Activated T-cell treated with anti-CD3 and anti-CD28 coated beads, Interleukin-2, amount 50 U/mL, for 72 hours (primary cell): ENCODE measurements around the gene HRK. TPM values are rescaled to one million over a fixed set of nuclear protein-coding genes. Genes with fewer than 3 reads are reported as not detected.

Experiments
- ATAC-seq, 2 donors: fragments of 150-1000 bp; cut with Tn5 transposase; replicated peaks in 1 of 2; 2 replicates each; pipeline ENCODE4 v1.10.0; 2021; ENCODE audit warnings: moderate library complexity in 2 of 2, mild to moderate bottlenecking in 1 of 2
- DNase-seq, 2 donors: peaks; one replicate each; pipeline ENCODE4 v3.0.0; 2021 to 2022; ENCODE audit warnings: mixed read lengths in 1 of 2
- H3K27ac Mint-ChIP-seq: one replicate; pipeline ENCODE4 v1.8.0; 2022; ENCODE audit warnings: mild to moderate bottlenecking, moderate library complexity, mixed read lengths
- H3K27me3 Mint-ChIP-seq: one replicate; pipeline ENCODE4 v1.8.0; 2022; ENCODE audit warnings: low read depth, mixed read lengths
- H3K36me3 Mint-ChIP-seq, 2 donors: one replicate each; pipeline ENCODE4 v1.8.0; 2022; ENCODE audit warnings: mixed read lengths in 2 of 2, mild to moderate bottlenecking in 1 of 2; ENCODE audit not compliant: insufficient read depth in 2 of 2
- H3K4me1 Mint-ChIP-seq: one replicate; pipeline ENCODE4 v1.8.0; 2022; ENCODE audit warnings: low read depth, mixed read lengths
- H3K4me3 Mint-ChIP-seq, 2 donors: one replicate each; pipeline ENCODE4 v1.8.0; 2022; ENCODE audit warnings: mild to moderate bottlenecking in 2 of 2, mixed read lengths in 2 of 2, moderate library complexity in 2 of 2
- H3K9me3 Mint-ChIP-seq, 2 donors: one replicate each; pipeline ENCODE4 v1.8.0; 2022; ENCODE audit warnings: mixed read lengths in 2 of 2
- total RNA-seq, 2 donors: library from RNA; stranded (reverse); gene quantifications; one replicate each; pipeline ENCODE4 v1.2.3, GENCODE V29; 2022

HRK gene
- total RNA-seq, 2 donors from 2014 or later, result 0.12 TPM; not detected in 1

DNA sequence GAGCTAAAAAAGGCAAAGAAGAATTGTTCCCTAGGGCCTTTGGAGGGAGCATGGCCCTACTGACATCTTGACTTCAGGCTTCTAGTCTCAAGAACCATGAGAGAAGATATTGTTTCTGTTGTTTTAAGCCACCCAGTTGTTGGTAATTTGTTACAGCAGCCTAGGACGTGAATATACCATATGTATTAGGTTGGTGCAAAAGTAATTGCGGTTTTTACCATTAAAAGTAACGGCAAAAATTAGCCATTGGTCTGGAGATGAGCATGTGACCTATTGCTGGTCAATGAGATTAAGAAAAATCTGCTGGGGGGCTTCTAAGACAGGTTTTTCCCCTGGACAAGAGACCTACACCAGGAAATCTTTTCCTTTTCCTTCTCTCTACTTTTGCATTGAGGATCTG lies 9.8 kb upstream of the HRK start:
- Mint-ChIP-seq H3K27ac (no peak overlapping the region), H3K27me3 (peaks cover 27% of the 10 kb centered on the region), H3K4me3 (no peak overlapping the region), H3K4me1 (peaks cover 3% of the 10 kb centered on the region), H3K36me3 (no peaks in the 10 kb centered on the region), H3K9me3 (peaks cover 0 to 2% of the 10 kb centered on the region in 2 donors)
- no peak for ATAC-seq
- DNase-seq, result no peak

DNA sequence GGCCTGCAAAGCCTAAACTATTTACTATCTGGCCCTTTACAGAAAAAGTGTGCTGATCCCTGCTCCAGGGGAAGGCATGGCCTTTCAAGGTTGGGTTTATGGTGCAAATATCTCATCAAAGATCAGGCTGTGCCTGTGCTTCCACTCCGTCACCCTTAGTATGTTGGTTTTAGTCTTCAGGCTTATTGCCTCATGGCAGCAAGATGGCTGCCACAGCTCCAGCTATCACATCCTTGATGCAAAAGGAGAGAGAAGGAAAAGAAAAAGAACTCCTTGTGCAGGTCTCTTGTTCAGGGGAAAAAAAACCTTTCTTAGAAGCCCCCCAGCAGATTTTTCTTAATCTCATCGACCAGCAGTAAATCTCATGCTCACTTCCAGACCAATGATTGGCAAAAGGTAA lies 9.1 kb upstream of the HRK start:
- H3K4me1 Mint-ChIP-seq, result peaks cover 3% of the 10 kb centered on the region
- H3K9me3 Mint-ChIP-seq, result peaks cover 0 to 2% of the 10 kb centered on the region in 2 donors
- DNase-seq (no peak), ATAC-seq (no peak)
- H3K36me3 Mint-ChIP-seq, result no peaks in the 10 kb centered on the region
- no peak overlapping the region for H3K4me3 Mint-ChIP-seq
- H3K27ac Mint-ChIP-seq, result no peak overlapping the region
- H3K27me3 Mint-ChIP-seq, result peaks cover 25% of the 10 kb centered on the region

DNA sequence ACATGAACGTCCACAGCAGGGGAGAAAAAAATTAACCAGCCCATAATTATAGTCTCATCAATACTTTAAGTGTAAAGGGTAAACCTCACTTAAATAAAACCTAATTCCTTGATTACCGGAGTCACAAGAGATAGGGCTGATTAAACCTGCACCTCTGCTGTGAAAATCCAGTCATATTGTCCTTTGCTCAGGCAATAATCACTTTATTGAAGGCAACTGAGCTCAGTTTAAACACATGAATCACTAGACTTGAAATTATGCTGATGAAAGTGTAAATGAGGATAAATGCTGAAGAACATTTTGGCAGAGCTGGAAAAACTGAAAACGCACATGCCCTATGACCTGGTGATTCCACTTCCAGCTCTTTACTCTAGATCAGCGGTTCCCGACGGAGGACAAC lies 6.7 kb upstream of the HRK start:
- no peak for ATAC-seq
- Mint-ChIP-seq H3K36me3 (no peaks in the 10 kb centered on the region), H3K27me3 (peaks cover 39% of the 10 kb centered on the region), H3K4me3 (no peak overlapping the region), H3K4me1 (peaks cover 1% of the 10 kb centered on the region), H3K27ac (no peak overlapping the region), H3K9me3 (peaks cover 0 to 2% of the 10 kb centered on the region in 2 donors)
- no peak for DNase-seq

DNA sequence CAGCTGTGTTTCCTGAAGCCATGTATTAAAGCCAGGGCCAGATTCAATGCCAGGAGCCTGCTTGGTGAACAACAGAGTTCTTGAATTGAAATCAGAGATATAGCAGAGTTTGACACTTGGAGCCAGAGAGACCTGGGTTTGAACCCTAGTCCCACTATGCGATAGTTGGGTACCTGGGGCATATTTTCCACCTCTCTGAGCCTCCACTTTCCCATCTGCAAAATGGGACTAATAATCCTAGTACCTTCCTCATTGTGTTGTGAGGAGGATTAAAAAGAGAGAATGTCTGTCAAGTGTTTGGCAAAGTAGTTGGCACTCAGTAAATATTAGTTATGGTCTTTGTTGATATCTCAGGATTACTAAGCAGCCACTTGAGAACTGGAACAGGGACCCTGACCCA lies 6.0 kb upstream of the HRK start:
- H3K27me3 Mint-ChIP-seq, result peaks cover 45% of the 10 kb centered on the region
- no peaks in the 10 kb centered on the region for H3K36me3 Mint-ChIP-seq
- peaks cover 0 to 2% of the 10 kb centered on the region in 2 donors for H3K9me3 Mint-ChIP-seq
- DNase-seq (no peak), ATAC-seq (no peak)
- H3K4me1 Mint-ChIP-seq, result peaks cover 6% of the 10 kb centered on the region
- no peak overlapping the region for H3K27ac Mint-ChIP-seq
- no peak overlapping the region for H3K4me3 Mint-ChIP-seq

DNA sequence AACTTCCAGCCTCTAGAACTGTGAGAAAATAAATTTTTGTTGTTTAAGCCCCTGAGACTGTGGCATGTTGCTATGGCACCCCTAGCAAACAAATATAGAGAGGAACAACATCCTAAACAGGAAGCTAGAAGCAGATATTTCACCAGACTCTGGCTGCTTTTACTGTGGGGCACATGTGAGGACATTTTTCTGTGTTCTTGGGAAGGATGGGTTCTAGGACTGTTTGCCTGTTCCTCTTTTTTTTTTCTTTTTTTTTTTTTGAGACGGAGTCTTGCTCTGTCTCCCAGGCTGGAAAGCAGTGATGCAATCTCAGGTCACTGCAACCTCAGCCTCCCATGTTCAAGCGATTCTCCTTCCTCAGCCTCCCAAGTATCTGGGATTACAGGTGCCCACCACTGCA lies 4.2 kb upstream of the HRK start:
- Mint-ChIP-seq H3K27ac (no peak overlapping the region), H3K36me3 (no peaks in the 10 kb centered on the region), H3K9me3 (no peaks in the 10 kb centered on the region), H3K4me1 (peaks cover 16% of the 10 kb centered on the region), H3K4me3 (no peak overlapping the region), H3K27me3 (peaks cover 58% of the 10 kb centered on the region)
- DNase-seq, result no peak
- ATAC-seq, result no peak

DNA sequence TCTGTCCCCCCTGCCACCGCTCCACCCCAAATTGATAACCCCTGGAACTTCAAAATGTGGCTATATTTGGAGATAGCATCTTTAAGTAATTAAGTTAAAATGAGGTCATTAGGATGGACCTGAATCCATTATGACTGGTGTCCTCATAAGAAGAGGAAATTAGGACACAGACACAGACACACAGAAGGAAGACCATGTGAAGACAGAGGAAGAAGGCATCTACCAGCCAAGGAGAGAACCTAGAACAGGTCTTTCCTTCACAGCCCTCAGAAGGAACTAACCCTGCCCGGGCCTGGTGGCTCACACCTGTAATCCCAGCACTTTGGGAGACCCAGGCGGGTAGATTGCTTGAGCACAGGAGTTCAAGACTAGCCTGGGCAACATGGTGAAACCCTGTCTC lies 3.6 kb upstream of the HRK start:
- peaks cover 22% of the 10 kb centered on the region for H3K4me1 Mint-ChIP-seq
- H3K36me3 Mint-ChIP-seq, result peaks cover 0 to under 1% of the 10 kb centered on the region in 2 donors
- no peak for ATAC-seq
- H3K4me3 Mint-ChIP-seq, result no peak overlapping the region
- H3K27ac Mint-ChIP-seq, result no peak overlapping the region
- H3K27me3 Mint-ChIP-seq, result peaks cover 64% of the 10 kb centered on the region
- H3K9me3 Mint-ChIP-seq, result no peaks in the 10 kb centered on the region
- no peak for DNase-seq

DNA sequence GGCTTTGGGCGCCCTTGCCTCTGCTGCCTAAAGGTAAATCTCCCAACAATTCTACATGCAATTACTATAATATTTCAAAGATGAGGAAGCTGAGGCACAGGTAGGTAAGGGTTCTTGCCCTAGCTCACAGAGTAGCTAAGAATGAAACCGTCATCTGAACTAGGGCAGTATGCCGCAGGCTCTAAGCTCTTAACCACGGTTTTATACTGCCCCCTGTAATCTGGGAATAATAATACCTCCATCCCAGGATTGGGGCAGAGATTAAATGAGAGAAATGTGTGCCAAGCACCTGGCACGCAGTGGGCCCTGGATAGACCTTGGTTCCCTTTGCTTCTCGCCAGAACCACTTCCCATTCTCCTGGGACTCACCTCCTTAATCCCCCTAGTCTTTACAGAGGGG lies 1.5 kb upstream of the HRK start:
- Mint-ChIP-seq H3K9me3 (no peaks in the 10 kb centered on the region), H3K27ac (no peak overlapping the region), H3K4me1 (peaks cover 39% of the 10 kb centered on the region), H3K4me3 (peak overlapping the region; percentile 78 to 85), H3K27me3 (peaks cover 75% of the 10 kb centered on the region), H3K36me3 (peaks cover 2 to 5% of the 10 kb centered on the region in 2 donors)
- ATAC-seq (no peak), DNase-seq (no peak)

DNA sequence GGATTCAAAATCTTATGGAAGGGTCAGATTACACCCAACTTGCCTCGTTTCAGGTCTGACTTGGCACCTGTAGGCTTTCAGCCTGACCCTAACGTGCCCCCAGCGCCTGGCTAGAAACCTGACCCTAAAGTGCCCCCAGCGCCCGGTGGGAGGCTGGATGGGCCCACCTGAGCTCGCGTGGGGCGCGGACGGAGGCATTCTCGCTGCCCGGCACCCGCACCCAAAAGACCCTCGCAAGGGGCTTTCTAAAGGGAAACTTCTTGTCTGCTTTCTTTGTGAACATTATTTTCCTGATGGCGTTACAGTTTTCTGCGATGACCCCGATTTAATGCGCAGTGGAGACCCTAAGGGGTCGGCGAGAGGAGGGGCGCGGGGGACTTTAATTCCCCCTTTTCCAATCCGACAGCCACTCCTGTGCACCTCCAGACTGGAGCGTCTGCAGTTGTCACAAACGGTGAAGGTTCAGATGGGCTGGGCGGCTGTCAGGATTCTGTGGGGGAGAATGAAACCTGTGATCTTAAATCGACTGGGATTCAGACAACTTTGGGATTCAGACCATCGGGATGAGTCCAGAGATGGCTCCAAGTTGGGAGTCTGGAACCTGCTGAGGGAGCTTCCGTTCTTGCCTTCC lies 751 bp upstream of the HRK start:
- peaks cover 39% of the 10 kb centered on the region for H3K4me1 Mint-ChIP-seq
- H3K27me3 Mint-ChIP-seq, result peaks cover 71% of the 10 kb centered on the region
- H3K27ac Mint-ChIP-seq, result no peak overlapping the region
- DNase-seq (no peak), ATAC-seq (no peak)
- no peaks in the 10 kb centered on the region for H3K9me3 Mint-ChIP-seq
- H3K4me3 Mint-ChIP-seq, result peak overlapping the region; percentile 78 to 85
- peaks cover 2 to 5% of the 10 kb centered on the region in 2 donors for H3K36me3 Mint-ChIP-seq

DNA sequence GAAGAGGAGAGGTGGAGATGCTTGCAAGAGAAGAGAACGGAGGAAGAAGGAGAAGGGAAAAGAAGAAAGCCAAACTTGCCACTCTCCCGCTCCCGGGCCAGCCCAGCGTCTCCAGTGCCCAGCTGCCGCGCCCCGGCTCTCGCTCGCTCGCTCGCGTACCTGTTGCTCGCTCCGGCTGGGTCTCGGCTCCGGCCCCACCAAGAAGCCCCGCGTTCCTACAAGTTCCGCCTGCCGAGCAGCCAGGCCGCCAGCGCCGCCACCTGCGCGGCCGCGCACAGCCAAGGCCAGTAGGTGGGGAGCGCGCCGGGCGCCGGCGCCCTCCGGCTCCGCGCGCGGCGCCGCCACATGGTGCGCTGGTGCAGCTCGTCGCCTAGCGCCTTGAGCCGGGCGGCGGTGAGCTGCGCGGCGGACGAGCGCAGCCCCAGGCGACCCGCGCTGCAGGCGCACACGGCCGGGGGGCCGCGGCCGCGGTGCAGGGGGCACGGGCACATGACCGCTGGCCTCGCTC lies 370 bp downstream of the HRK start:
- peak; percentile 90 to 91 for ATAC-seq
- Mint-ChIP-seq H3K27me3 (peaks cover 79% of the 10 kb centered on the region), H3K36me3 (peaks cover 2 to 5% of the 10 kb centered on the region in 2 donors), H3K4me3 (peak overlapping the region; percentile 82 to 87), H3K9me3 (no peaks in the 10 kb centered on the region), H3K4me1 (peaks cover 39% of the 10 kb centered on the region), H3K27ac (no peak overlapping the region)
- peak; percentile 47 to 63 for DNase-seq

DNA sequence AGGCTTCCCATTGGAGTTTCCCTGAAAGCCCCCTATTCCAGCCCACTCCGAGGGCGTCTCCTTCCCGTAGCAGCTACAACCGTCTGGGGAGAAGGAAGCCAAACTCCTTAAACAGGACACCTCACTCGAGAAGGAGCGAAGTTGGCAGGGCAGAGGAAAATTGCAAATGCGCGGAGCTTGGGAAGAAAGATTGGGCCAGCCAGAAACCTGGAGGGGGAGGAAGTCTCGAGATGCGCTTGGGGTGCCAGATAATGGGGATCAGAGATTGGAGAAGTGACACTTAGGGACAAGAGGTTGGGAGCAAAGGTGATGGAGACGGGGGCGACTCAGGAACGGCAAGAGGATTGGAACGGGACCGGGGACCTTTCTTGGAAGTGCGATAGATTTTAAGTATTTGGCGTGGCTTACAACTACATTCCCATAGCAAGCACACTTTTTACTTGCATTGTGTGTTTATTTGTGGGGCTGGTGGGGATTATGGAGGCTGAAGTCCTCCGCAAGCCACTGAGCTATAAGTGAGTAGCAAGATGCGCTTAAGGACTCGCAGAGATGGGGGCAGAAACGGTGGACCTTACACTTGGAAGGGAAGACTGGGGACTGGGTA lies 926 bp downstream of the HRK start:
- DNase-seq (no peak), ATAC-seq (peak; percentile 10 to 28)
- H3K27ac Mint-ChIP-seq, result no peak overlapping the region
- H3K4me1 Mint-ChIP-seq, result peaks cover 39% of the 10 kb centered on the region
- H3K9me3 Mint-ChIP-seq, result no peaks in the 10 kb centered on the region
- H3K4me3 Mint-ChIP-seq, result peak overlapping the region; percentile 82 to 87
- H3K36me3 Mint-ChIP-seq, result peaks cover 2 to 5% of the 10 kb centered on the region in 2 donors
- H3K27me3 Mint-ChIP-seq, result peaks cover 80% of the 10 kb centered on the region

DNA sequence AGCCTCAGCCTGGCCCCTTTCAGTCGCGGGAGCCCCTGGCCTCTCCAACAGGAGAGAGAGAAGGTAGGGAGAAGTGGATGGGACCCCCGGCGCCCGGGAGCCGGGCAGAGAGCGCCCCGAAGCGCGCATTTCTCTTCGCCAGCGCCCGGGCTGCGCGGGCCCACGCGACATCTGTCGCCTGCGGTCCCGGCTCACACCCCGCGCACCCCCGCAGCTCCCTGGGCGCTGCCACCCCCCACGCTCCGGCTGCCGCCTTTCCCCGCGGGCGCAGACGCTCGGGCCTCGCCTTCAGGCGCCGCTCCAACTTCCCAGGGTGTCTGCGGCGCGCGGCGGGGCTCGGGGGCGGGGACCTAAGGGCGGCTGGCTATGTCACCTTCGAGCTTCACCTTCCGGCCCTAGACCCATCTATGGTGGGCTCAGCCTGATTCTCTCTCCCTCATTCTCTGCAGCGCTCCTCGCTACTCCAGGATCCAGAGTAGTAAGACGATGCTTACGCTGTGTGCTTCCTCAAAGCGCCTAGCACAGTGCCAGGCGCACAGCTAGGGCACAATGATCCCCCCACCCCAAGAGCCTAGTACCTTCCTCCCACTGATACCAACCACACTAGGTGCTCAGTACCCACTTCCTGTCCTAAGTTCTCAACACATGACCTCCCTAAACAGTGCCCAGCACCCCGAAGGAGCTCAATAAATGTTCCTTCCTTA lies 1.6 kb downstream of the HRK start:
- H3K4me1 Mint-ChIP-seq, result peaks cover 39% of the 10 kb centered on the region
- H3K36me3 Mint-ChIP-seq, result peaks cover 2 to 5% of the 10 kb centered on the region in 2 donors
- no peaks in the 10 kb centered on the region for H3K9me3 Mint-ChIP-seq
- peaks cover 76% of the 10 kb centered on the region for H3K27me3 Mint-ChIP-seq
- no peak overlapping the region for H3K27ac Mint-ChIP-seq
- ATAC-seq (peak in 1 of 2 donors; percentile 29), DNase-seq (peak in 1 of 2 donors; percentile 32)
- peak overlapping the region; percentile 82 to 87 for H3K4me3 Mint-ChIP-seq

DNA sequence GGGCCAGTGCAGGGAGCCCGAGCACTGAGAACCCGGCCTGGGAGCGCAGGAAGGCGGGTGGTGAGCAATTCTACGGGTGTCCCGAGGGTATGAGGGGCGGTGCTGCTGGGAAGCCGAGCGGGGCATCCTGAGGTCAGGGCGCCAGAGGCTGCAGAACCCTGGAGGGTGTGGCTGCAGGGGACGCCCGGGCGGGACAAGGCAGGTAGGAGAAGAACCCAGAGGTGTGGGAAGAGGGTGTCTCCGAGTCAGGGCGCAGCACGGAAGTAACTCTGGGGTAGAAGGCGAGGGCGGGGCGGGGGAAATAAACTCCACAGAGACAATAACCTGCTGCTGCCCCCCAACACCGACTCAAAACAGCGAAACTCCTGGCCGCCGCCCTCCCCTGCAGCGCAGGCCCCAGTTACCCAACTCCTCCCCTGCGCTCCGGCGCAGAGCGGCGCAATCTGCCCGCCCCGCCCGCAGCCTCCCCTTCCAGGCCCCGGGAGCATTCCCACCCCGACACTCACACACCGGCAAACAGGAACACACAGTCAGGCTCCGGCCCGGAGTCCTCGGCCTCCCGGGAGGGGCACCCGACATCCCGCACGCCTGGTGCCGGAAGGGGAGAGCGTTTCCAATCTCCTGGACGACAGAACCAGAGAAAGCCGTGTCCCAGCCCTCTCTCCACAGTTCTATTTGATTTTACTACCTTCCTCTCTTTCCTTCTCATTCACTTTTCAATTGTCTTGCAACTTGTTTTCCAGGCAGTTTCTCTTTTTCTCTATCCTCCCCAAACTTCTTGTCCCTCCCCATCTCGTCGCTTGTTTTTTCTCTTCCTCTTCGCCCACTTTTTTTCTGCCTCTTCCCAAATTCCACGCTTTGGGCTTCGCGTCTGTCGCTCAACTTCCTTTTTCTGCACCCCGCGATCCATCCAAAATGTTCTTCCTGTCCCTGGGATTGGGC lies 2.4 kb downstream of the HRK start:
- Mint-ChIP-seq H3K4me1 (peaks cover 40% of the 10 kb centered on the region), H3K27ac (no peak overlapping the region)
- no peak for ATAC-seq

More for the DNA sequence above, 2.4 kb downstream of the HRK start:
- peaks cover 2 to 5% of the 10 kb centered on the region in 2 donors for H3K36me3 Mint-ChIP-seq
- H3K9me3 Mint-ChIP-seq, result no peaks in the 10 kb centered on the region
- no peak for DNase-seq
- H3K27me3 Mint-ChIP-seq, result peaks cover 70% of the 10 kb centered on the region
- H3K4me3 Mint-ChIP-seq, result peak overlapping the region; percentile 82 to 87
